ENCODE results near the gene CFAP45. TPM values are rescaled to one million over a fixed set of nuclear protein-coding genes. Genes with fewer than 3 reads are reported as not detected.

CFAP45 gene
- total RNA-seq, 2 donors from 2014 or later = 0.95 to 2.1 TPM

DNA sequence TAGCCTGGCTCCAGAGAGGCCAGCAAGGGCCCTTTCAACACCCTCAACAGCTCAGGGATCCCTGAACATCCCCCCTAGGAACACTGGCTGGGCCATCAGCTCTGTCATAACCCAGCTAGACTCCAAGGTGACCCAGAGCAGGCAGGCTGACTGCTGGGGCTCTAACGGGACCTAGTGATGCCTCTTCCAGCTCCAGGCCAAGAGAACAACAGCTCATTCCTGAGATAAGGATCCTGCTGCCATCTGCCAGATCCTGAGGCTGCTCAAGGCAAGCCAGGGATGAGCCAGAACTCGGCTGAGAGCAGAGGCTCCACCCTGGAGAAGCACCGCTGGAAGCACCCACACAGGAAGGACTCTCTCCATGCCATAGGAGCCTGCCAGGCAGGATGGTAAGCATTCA lies 39.5 kb downstream of the CFAP45 start:
- H3K27ac ChIP-seq = no peak overlapping the region
- no peaks in the 10 kb centered on the region for H3K36me3 ChIP-seq
- no peak overlapping the region for H3K4me3 ChIP-seq
- DNase-seq (ENCODE audit: low spot score) (no peak), ATAC-seq (ENCODE audit: insufficient number of reproducible peaks, low FRiP score, low read depth) (no peak)
- TF ChIP-seq, protein P1, sequence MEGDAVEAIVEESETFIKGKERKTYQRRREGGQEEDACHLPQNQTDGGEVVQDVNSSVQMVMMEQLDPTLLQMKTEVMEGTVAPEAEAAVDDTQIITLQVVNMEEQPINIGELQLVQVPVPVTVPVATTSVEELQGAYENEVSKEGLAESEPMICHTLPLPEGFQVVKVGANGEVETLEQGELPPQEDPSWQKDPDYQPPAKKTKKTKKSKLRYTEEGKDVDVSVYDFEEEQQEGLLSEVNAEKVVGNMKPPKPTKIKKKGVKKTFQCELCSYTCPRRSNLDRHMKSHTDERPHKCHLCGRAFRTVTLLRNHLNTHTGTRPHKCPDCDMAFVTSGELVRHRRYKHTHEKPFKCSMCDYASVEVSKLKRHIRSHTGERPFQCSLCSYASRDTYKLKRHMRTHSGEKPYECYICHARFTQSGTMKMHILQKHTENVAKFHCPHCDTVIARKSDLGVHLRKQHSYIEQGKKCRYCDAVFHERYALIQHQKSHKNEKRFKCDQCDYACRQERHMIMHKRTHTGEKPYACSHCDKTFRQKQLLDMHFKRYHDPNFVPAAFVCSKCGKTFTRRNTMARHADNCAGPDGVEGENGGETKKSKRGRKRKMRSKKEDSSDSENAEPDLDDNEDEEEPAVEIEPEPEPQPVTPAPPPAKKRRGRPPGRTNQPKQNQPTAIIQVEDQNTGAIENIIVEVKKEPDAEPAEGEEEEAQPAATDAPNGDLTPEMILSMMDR (IDR thresholded peaks at IDR 0.05) = no peak
- no peaks in the 10 kb centered on the region for H3K9me3 ChIP-seq
- H3K27me3 ChIP-seq (replicated peaks; ENCODE audit: insufficient read depth) = no peaks in the 10 kb centered on the region
- H3K4me1 ChIP-seq (ENCODE audit: control insufficient read depth in 1 of 2, low read depth in 2 of 2) = peaks cover 0 to 6% of the 10 kb centered on the region in 2 donors

DNA sequence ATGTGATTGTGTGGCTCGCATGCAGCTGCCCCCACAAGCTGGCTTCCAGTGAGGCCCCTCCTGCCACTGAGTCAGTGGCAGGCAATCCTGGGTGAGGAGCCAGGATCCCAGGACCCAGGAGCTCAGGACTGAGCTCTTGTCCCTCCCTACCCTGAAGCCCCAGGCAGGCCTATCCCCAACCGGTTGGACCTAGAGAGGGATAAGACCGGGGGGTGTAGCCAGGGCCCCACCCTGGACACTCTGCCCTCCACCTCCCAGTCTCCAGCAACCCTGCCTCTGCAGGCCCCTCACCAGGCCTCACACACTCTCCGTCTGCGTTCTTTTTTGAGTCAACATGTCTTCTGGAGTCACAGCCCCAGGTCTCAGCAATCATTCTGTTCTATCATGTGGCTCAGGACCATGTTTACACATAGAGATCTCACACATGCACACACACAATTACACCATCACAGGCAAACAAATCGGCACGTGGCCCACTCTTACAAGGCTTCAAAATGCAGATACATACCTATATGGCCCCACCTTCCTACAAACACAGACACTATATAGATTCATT lies 40.1 kb downstream of the CFAP45 start:
- Histone ChIP-seq H3K9me3 (no peaks in the 10 kb centered on the region), H3K27me3 (replicated peaks; ENCODE audit: insufficient read depth) (no peaks in the 10 kb centered on the region), H3K36me3 (no peaks in the 10 kb centered on the region), H3K4me1 (ENCODE audit: control insufficient read depth in 1 of 2, low read depth in 2 of 2) (peaks cover 0 to 12% of the 10 kb centered on the region in 2 donors), H3K27ac (no peak overlapping the region), H3K4me3 (no peak overlapping the region)
- ATAC-seq (ENCODE audit: insufficient number of reproducible peaks, low FRiP score, low read depth) (no peak), DNase-seq (ENCODE audit: low spot score) (no peak)
- TF ChIP-seq, protein P1 (IDR thresholded peaks at IDR 0.05) = no peak

DNA sequence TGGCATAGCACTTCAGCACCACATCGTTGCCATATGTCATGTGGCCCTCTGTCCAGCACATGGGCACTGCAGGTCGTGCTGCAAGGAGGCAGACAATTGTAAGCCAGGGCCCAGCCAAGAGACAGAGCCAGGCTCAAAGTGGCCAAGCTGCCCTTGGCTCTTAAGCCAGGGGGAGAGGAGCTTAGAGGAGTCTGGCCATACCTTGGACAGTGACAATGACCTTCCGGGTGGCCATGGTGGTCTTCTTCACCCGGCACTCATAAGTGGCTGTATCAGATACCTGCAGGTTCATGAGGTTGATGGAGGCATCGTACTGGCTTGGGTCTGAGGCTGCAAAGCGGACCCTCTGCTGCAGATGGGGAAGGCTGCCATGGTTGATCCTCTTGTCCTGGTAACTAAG lies 42.1 kb downstream of the CFAP45 start:
- H3K27ac ChIP-seq = no peak overlapping the region
- no peaks in the 10 kb centered on the region for H3K27me3 ChIP-seq (replicated peaks; ENCODE audit: insufficient read depth)
- ATAC-seq (ENCODE audit: insufficient number of reproducible peaks, low FRiP score, low read depth) = no peak
- H3K9me3 ChIP-seq = no peaks in the 10 kb centered on the region
- H3K4me3 ChIP-seq = no peak overlapping the region
- no peaks in the 10 kb centered on the region for H3K36me3 ChIP-seq
- no peak for DNase-seq (ENCODE audit: low spot score)
- TF ChIP-seq, protein P1 (IDR thresholded peaks at IDR 0.05) = no peak
- peaks cover 0 to 21% of the 10 kb centered on the region in 2 donors for H3K4me1 ChIP-seq (ENCODE audit: control insufficient read depth in 1 of 2, low read depth in 2 of 2)

DNA sequence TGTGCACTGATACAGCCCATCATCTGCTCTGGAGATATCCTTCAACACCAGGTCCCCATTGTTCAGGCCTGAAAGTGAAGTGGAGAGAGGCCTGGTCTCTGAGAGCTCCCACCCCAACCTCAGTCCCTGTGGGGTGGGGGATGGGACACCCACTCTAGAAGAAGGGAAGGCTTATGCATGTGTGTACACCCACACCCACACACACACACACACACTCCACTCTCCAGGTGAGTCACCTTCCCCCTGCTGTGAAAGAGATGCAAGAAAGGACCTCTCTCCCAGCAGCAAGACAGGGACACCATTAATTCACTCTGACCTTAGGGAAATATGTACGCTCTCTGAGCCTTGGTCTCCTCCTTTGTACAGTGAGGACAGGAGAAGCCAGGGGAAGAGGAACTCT lies 43.4 kb downstream of the CFAP45 start:
- no peak overlapping the region for H3K4me3 ChIP-seq
- TF ChIP-seq, protein P1 (IDR thresholded peaks at IDR 0.05) = no peak
- DNase-seq (ENCODE audit: low spot score) (no peak), ATAC-seq (ENCODE audit: insufficient number of reproducible peaks, low FRiP score, low read depth) (no peak)
- peaks cover 0 to 21% of the 10 kb centered on the region in 2 donors for H3K4me1 ChIP-seq (ENCODE audit: control insufficient read depth in 1 of 2, low read depth in 2 of 2)
- no peaks in the 10 kb centered on the region for H3K9me3 ChIP-seq
- no peaks in the 10 kb centered on the region for H3K36me3 ChIP-seq
- no peak overlapping the region for H3K27ac ChIP-seq
- no peaks in the 10 kb centered on the region for H3K27me3 ChIP-seq (replicated peaks; ENCODE audit: insufficient read depth)

DNA sequence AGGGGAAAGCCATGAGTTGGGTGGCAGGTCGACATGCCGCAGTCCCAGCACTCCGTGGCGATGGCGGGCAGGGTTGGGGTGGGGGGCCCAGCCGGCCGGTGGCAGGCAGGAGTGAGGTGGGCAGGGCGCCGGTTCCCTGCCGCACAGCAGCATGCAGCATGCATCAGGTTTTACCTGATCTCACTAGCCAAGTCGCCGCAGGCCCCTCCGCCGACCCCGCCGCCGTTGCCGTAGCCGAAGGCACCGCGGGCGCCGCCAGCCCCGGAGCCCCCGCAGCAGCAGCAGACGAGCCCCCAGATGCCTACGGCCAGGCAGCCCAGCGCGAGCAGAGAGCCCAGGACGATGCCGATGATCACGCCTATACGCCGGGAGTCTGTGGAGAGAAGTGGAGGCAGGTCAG lies 44.3 kb downstream of the CFAP45 start:
- no peaks in the 10 kb centered on the region for H3K9me3 ChIP-seq

More for the DNA sequence above, 44.3 kb downstream of the CFAP45 start:
- Histone ChIP-seq H3K27ac (peak overlapping the region; percentile 94 to 96), H3K4me3 (peak overlapping the region; percentile 94), H3K4me1 (ENCODE audit: control insufficient read depth in 1 of 2, low read depth in 2 of 2) (peaks cover 0 to 21% of the 10 kb centered on the region in 2 donors), H3K27me3 (replicated peaks; ENCODE audit: insufficient read depth) (no peaks in the 10 kb centered on the region), H3K36me3 (no peaks in the 10 kb centered on the region)
- no peak for DNase-seq (ENCODE audit: low spot score)
- ATAC-seq (ENCODE audit: insufficient number of reproducible peaks, low FRiP score, low read depth) = no peak
- TF ChIP-seq, protein P1 (IDR thresholded peaks at IDR 0.05) = no peak
